Measurements from ENCODE around the gene FAM107B.

Gene FAM107B

GRCh38 chr10:14737808-14738545 lies 36.7 kb downstream of the FAM107B start:
- 86% methylated on average over 11 of the region's 11 CpGs for WGBS, 2 experiments
- H3K9me3 ChIP-seq (ENCODE audit: control insufficient read depth, low read length) = no peaks in the 10 kb centered on the region
- H3K4me3 ChIP-seq (ENCODE audit: insufficient read depth, low read depth, low read length) = no peak overlapping the region
- no peak overlapping the region for H3K27ac ChIP-seq (ENCODE audit: insufficient read depth, low read depth, low read length, poor library complexity, severe bottlenecking)
- no peaks in the 10 kb centered on the region for H3K4me1 ChIP-seq (ENCODE audit: control insufficient read depth, insufficient read depth, low read length)
- no peaks in the 10 kb centered on the region for H3K36me3 ChIP-seq (ENCODE audit: control insufficient read depth, insufficient read depth, low read length)
- H3K27me3 ChIP-seq (ENCODE audit: control insufficient read depth, insufficient read depth, low read length, poor library complexity, severe bottlenecking) = no peaks in the 10 kb centered on the region

- no peaks in the 10 kb centered on the region for H3K27me3 ChIP-seq (ENCODE audit: control insufficient read depth, insufficient read depth, low read length, poor library complexity, severe bottlenecking)
- no peaks in the 10 kb centered on the region for H3K9me3 ChIP-seq (ENCODE audit: control insufficient read depth, low read length)
- no peaks in the 10 kb centered on the region for H3K36me3 ChIP-seq (ENCODE audit: control insufficient read depth, insufficient read depth, low read length)
- H3K4me3 ChIP-seq (ENCODE audit: insufficient read depth, low read depth, low read length) = no peak overlapping the region
- WGBS, 2 experiments = 81 to 82% methylated on average over 4 of the region's 4 CpGs
- H3K27ac ChIP-seq (ENCODE audit: insufficient read depth, low read depth, low read length, poor library complexity, severe bottlenecking) = peak overlapping the region; percentile 33
- no peaks in the 10 kb centered on the region for H3K4me1 ChIP-seq (ENCODE audit: control insufficient read depth, insufficient read depth, low read length)
Measured at GRCh38 chr10:14736600-14737081, 38.1 kb downstream of the FAM107B start.

GRCh38 chr10:14736043-14736442 lies 38.7 kb downstream of the FAM107B start:
- H3K27ac ChIP-seq (ENCODE audit: insufficient read depth, low read depth, low read length, poor library complexity, severe bottlenecking) = no peak overlapping the region
- no peaks in the 10 kb centered on the region for H3K36me3 ChIP-seq (ENCODE audit: control insufficient read depth, insufficient read depth, low read length)
- no peak overlapping the region for H3K4me3 ChIP-seq (ENCODE audit: insufficient read depth, low read depth, low read length)
- 94 to 98% methylated on average over 2 of the region's 2 CpGs for WGBS, 2 experiments
- H3K9me3 ChIP-seq (ENCODE audit: control insufficient read depth, low read length) = no peaks in the 10 kb centered on the region
- H3K27me3 ChIP-seq (ENCODE audit: control insufficient read depth, insufficient read depth, low read length, poor library complexity, severe bottlenecking) = no peaks in the 10 kb centered on the region
- H3K4me1 ChIP-seq (ENCODE audit: control insufficient read depth, insufficient read depth, low read length) = no peaks in the 10 kb centered on the region

- H3K27me3 ChIP-seq (ENCODE audit: control insufficient read depth, insufficient read depth, low read length, poor library complexity, severe bottlenecking) = no peaks in the 10 kb centered on the region
- no peak overlapping the region for H3K27ac ChIP-seq (ENCODE audit: insufficient read depth, low read depth, low read length, poor library complexity, severe bottlenecking)
- 92 to 93% methylated on average over 14 of the region's 14 CpGs for WGBS, 2 experiments
- no peaks in the 10 kb centered on the region for H3K36me3 ChIP-seq (ENCODE audit: control insufficient read depth, insufficient read depth, low read length)
- no peak overlapping the region for H3K4me3 ChIP-seq (ENCODE audit: insufficient read depth, low read depth, low read length)
- H3K9me3 ChIP-seq (ENCODE audit: control insufficient read depth, low read length) = no peaks in the 10 kb centered on the region
- H3K4me1 ChIP-seq (ENCODE audit: control insufficient read depth, insufficient read depth, low read length) = no peaks in the 10 kb centered on the region
Measured at GRCh38 chr10:14731875-14732512, 42.7 kb downstream of the FAM107B start.

- Histone ChIP-seq H3K36me3 (ENCODE audit: control insufficient read depth, insufficient read depth, low read length) (no peaks in the 10 kb centered on the region), H3K27ac (ENCODE audit: insufficient read depth, low read depth, low read length, poor library complexity, severe bottlenecking) (no peak overlapping the region), H3K4me1 (ENCODE audit: control insufficient read depth, insufficient read depth, low read length) (no peaks in the 10 kb centered on the region), H3K9me3 (ENCODE audit: control insufficient read depth, low read length) (no peaks in the 10 kb centered on the region), H3K27me3 (ENCODE audit: control insufficient read depth, insufficient read depth, low read length, poor library complexity, severe bottlenecking) (no peaks in the 10 kb centered on the region), H3K4me3 (ENCODE audit: insufficient read depth, low read depth, low read length) (no peak overlapping the region)
- WGBS, 2 experiments = 86 to 93% methylated on average over 2 to 3 of the region's 3 CpGs
Measured at GRCh38 chr10:14728346-14728745, 46.4 kb downstream of the FAM107B start.

GRCh38 chr10:14727924-14728323 lies 46.8 kb downstream of the FAM107B start:
- 100% methylated on average over 1 of the region's 1 CpG for WGBS, 2 experiments
- Histone ChIP-seq H3K27me3 (ENCODE audit: control insufficient read depth, insufficient read depth, low read length, poor library complexity, severe bottlenecking) (no peaks in the 10 kb centered on the region), H3K4me3 (ENCODE audit: insufficient read depth, low read depth, low read length) (no peak overlapping the region)

GRCh38 chr10:14727465-14727864 lies 47.2 kb downstream of the FAM107B start:
- H3K4me3 ChIP-seq (ENCODE audit: insufficient read depth, low read depth, low read length) = no peak overlapping the region
- H3K4me1 ChIP-seq (ENCODE audit: control insufficient read depth, insufficient read depth, low read length) = no peaks in the 10 kb centered on the region
- H3K27me3 ChIP-seq (ENCODE audit: control insufficient read depth, insufficient read depth, low read length, poor library complexity, severe bottlenecking) = no peaks in the 10 kb centered on the region
- no peaks in the 10 kb centered on the region for H3K9me3 ChIP-seq (ENCODE audit: control insufficient read depth, low read length)
- no peak overlapping the region for H3K27ac ChIP-seq (ENCODE audit: insufficient read depth, low read depth, low read length, poor library complexity, severe bottlenecking)
- 93 to 96% methylated on average over 1 of the region's 1 CpG for WGBS, 2 experiments
- no peaks in the 10 kb centered on the region for H3K36me3 ChIP-seq (ENCODE audit: control insufficient read depth, insufficient read depth, low read length)

More at GRCh38 chr10:14727924-14728323, 46.8 kb downstream of the FAM107B start:
- H3K9me3 ChIP-seq (ENCODE audit: control insufficient read depth, low read length) = no peaks in the 10 kb centered on the region
- no peaks in the 10 kb centered on the region for H3K4me1 ChIP-seq (ENCODE audit: control insufficient read depth, insufficient read depth, low read length)
- no peaks in the 10 kb centered on the region for H3K36me3 ChIP-seq (ENCODE audit: control insufficient read depth, insufficient read depth, low read length)
- no peak overlapping the region for H3K27ac ChIP-seq (ENCODE audit: insufficient read depth, low read depth, low read length, poor library complexity, severe bottlenecking)

- H3K4me3 ChIP-seq (ENCODE audit: insufficient read depth, low read depth, low read length) = no peak overlapping the region
- 83 to 93% methylated on average over 2 of the region's 2 CpGs for WGBS, 2 experiments
Measured at GRCh38 chr10:14724931-14725330, 49.8 kb downstream of the FAM107B start.

GRCh38 chr10:14723052-14723689 lies 51.5 kb downstream of the FAM107B start:
- WGBS, 2 experiments = 89 to 91% methylated on average over 5 of the region's 5 CpGs
- Histone ChIP-seq H3K27ac (ENCODE audit: insufficient read depth, low read depth, low read length, poor library complexity, severe bottlenecking) (no peak overlapping the region), H3K4me3 (ENCODE audit: insufficient read depth, low read depth, low read length) (no peak overlapping the region), H3K4me1 (ENCODE audit: control insufficient read depth, insufficient read depth, low read length) (no peaks in the 10 kb centered on the region), H3K36me3 (ENCODE audit: control insufficient read depth, insufficient read depth, low read length) (no peaks in the 10 kb centered on the region), H3K27me3 (ENCODE audit: control insufficient read depth, insufficient read depth, low read length, poor library complexity, severe bottlenecking) (no peaks in the 10 kb centered on the region), H3K9me3 (ENCODE audit: control insufficient read depth, low read length) (no peaks in the 10 kb centered on the region)

More at GRCh38 chr10:14724931-14725330, 49.8 kb downstream of the FAM107B start:
- Histone ChIP-seq H3K4me1 (ENCODE audit: control insufficient read depth, insufficient read depth, low read length) (no peaks in the 10 kb centered on the region), H3K9me3 (ENCODE audit: control insufficient read depth, low read length) (no peaks in the 10 kb centered on the region), H3K27me3 (ENCODE audit: control insufficient read depth, insufficient read depth, low read length, poor library complexity, severe bottlenecking) (no peaks in the 10 kb centered on the region), H3K27ac (ENCODE audit: insufficient read depth, low read depth, low read length, poor library complexity, severe bottlenecking) (no peak overlapping the region), H3K36me3 (ENCODE audit: control insufficient read depth, insufficient read depth, low read length) (no peaks in the 10 kb centered on the region)

GRCh38 chr10:14717552-14717951 lies 57.1 kb downstream of the FAM107B start:
- Histone ChIP-seq H3K27me3 (ENCODE audit: control insufficient read depth, insufficient read depth, low read length, poor library complexity, severe bottlenecking) (no peaks in the 10 kb centered on the region), H3K4me1 (ENCODE audit: control insufficient read depth, insufficient read depth, low read length) (no peaks in the 10 kb centered on the region), H3K27ac (ENCODE audit: insufficient read depth, low read depth, low read length, poor library complexity, severe bottlenecking) (no peak overlapping the region), H3K9me3 (ENCODE audit: control insufficient read depth, low read length) (no peaks in the 10 kb centered on the region), H3K36me3 (ENCODE audit: control insufficient read depth, insufficient read depth, low read length) (no peaks in the 10 kb centered on the region), H3K4me3 (ENCODE audit: insufficient read depth, low read depth, low read length) (no peak overlapping the region)
- 84 to 86% methylated on average over 5 of the region's 5 CpGs for WGBS, 2 experiments
